ENCODE measurements around the gene GPR55. TPM values are rescaled to one million over a fixed set of nuclear protein-coding genes. Genes with fewer than 3 reads are reported as not detected.

Gene GPR55
- total RNA-seq, 1 donor from 2014 or later, result 0.28 TPM

DNA sequence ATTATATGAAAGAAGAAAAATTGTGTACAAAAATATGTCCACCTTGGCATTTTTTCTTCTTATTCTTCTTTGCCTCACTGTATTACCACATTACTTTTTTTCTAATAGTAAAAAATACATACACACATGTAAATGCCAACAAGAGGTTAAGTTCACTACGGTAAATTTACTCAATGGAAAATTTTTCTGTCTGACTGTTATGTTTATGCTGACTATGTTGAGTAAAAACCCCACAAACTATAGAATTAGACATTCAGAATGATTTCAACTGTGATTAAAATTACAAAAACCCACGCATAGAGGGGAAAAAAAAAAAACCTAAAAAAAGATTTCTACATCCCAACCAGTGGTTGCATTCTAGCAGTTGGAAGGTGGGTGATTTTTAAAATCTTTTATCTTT, 5.4 kb downstream of the GPR55 start:
- Mint-ChIP-seq H3K4me1 (ENCODE audit: unreplicated experiment) (no peaks in the 10 kb centered on the region), H3K27ac (ENCODE audit: unreplicated experiment) (no peak overlapping the region), H3K9me3 (ENCODE audit: unreplicated experiment) (no peaks in the 10 kb centered on the region), H3K4me3 (ENCODE audit: unreplicated experiment) (no peak overlapping the region), H3K27me3 (ENCODE audit: unreplicated experiment) (no peaks in the 10 kb centered on the region), H3K36me3 (ENCODE audit: low read depth, unreplicated experiment) (no peaks in the 10 kb centered on the region)
- TF ChIP-seq, protein P1, sequence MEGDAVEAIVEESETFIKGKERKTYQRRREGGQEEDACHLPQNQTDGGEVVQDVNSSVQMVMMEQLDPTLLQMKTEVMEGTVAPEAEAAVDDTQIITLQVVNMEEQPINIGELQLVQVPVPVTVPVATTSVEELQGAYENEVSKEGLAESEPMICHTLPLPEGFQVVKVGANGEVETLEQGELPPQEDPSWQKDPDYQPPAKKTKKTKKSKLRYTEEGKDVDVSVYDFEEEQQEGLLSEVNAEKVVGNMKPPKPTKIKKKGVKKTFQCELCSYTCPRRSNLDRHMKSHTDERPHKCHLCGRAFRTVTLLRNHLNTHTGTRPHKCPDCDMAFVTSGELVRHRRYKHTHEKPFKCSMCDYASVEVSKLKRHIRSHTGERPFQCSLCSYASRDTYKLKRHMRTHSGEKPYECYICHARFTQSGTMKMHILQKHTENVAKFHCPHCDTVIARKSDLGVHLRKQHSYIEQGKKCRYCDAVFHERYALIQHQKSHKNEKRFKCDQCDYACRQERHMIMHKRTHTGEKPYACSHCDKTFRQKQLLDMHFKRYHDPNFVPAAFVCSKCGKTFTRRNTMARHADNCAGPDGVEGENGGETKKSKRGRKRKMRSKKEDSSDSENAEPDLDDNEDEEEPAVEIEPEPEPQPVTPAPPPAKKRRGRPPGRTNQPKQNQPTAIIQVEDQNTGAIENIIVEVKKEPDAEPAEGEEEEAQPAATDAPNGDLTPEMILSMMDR (IDR thresholded peaks at IDR 0.05; ENCODE audit: unreplicated experiment), result no peak
- no peak for DNase-seq (ENCODE audit: low spot score)

DNA sequence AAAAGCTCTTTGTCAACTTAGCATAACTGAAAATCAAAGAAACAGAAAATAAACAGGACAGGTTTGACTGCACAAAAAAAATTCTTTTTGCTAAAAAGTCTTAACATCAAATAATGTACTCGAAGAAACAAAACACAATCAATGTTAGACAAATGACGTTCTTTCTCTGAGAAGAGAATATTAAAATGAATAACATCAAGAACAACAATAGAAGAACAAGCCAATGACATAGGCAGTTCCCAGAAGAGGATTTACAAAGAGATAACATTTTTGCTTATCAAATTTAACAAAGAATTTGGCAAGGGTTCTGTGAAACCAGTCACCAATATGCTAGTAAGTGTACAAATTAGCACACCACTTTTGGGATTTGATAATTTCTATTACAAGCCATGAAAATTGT, 5.8 kb downstream of the GPR55 start:
- Mint-ChIP-seq H3K27ac (ENCODE audit: unreplicated experiment) (no peak overlapping the region), H3K9me3 (ENCODE audit: unreplicated experiment) (no peaks in the 10 kb centered on the region), H3K4me3 (ENCODE audit: unreplicated experiment) (no peak overlapping the region), H3K4me1 (ENCODE audit: unreplicated experiment) (no peaks in the 10 kb centered on the region), H3K36me3 (ENCODE audit: low read depth, unreplicated experiment) (no peaks in the 10 kb centered on the region), H3K27me3 (ENCODE audit: unreplicated experiment) (no peaks in the 10 kb centered on the region)
- no peak for DNase-seq (ENCODE audit: low spot score)
- TF ChIP-seq, protein P1 (IDR thresholded peaks at IDR 0.05; ENCODE audit: unreplicated experiment), result no peak

DNA sequence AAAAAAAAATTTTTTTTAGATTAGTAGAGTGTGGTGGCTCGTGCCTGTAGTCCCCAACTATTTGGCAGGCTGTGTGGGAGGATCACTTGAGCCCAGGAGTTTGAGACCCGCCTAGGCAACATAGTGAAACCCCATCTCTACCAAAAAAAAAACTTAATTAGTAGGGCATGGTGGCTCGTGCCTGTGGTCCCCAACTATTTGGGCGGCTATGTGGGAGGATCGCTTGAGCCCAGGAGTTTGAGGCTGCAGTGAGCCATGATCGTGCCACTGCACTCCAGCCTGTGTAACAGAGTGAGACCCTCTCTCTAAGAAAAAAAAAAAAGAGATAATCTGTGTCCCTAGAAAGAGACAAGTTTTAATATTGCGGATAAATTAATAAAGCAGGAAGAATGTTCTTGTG, 8.8 kb downstream of the GPR55 start:
- Mint-ChIP-seq H3K27me3 (ENCODE audit: unreplicated experiment) (no peaks in the 10 kb centered on the region), H3K4me3 (ENCODE audit: unreplicated experiment) (no peak overlapping the region), H3K27ac (ENCODE audit: unreplicated experiment) (no peak overlapping the region), H3K9me3 (ENCODE audit: unreplicated experiment) (no peaks in the 10 kb centered on the region), H3K4me1 (ENCODE audit: unreplicated experiment) (no peaks in the 10 kb centered on the region), H3K36me3 (ENCODE audit: low read depth, unreplicated experiment) (no peaks in the 10 kb centered on the region)
- no peak for DNase-seq (ENCODE audit: low spot score)
- TF ChIP-seq, protein P1 (IDR thresholded peaks at IDR 0.05; ENCODE audit: unreplicated experiment), result no peak

GRCh38 chr2:230915319-230915718, 9.7 kb downstream of the GPR55 start:
- DNase-seq (ENCODE audit: low spot score), result no peak
- Mint-ChIP-seq H3K27me3 (ENCODE audit: unreplicated experiment) (no peaks in the 10 kb centered on the region), H3K27ac (ENCODE audit: unreplicated experiment) (no peak overlapping the region), H3K4me1 (ENCODE audit: unreplicated experiment) (no peaks in the 10 kb centered on the region), H3K36me3 (ENCODE audit: low read depth, unreplicated experiment) (no peaks in the 10 kb centered on the region), H3K9me3 (ENCODE audit: unreplicated experiment) (no peaks in the 10 kb centered on the region), H3K4me3 (ENCODE audit: unreplicated experiment) (no peak overlapping the region)
- TF ChIP-seq, protein P1 (IDR thresholded peaks at IDR 0.05; ENCODE audit: unreplicated experiment), result no peak

DNA sequence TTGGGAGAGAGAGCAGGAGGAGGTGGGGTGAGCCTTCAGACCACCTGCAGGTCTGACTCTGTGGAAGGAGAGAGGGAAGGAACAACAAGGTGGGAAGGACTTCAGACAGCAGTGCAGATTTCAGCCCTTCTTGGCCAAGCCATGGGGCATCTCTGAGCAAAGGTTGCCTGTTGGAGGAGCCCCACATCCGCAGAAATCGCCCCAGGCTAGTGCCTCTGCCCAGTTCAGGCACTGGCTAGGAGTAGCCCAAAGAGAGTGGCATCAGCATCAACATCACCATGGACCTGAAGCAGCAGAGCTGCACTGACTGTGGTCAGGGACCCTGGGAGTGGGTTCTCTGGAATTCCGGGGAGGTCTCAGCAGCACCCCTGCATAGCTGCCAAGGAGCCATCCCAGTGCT, 10.2 kb downstream of the GPR55 start:
- Mint-ChIP-seq H3K27me3 (ENCODE audit: unreplicated experiment) (no peaks in the 10 kb centered on the region), H3K9me3 (ENCODE audit: unreplicated experiment) (no peaks in the 10 kb centered on the region), H3K27ac (ENCODE audit: unreplicated experiment) (no peak overlapping the region), H3K36me3 (ENCODE audit: low read depth, unreplicated experiment) (no peaks in the 10 kb centered on the region), H3K4me3 (ENCODE audit: unreplicated experiment) (no peak overlapping the region), H3K4me1 (ENCODE audit: unreplicated experiment) (no peaks in the 10 kb centered on the region)
- no peak for DNase-seq (ENCODE audit: low spot score)
- TF ChIP-seq, protein P1 (IDR thresholded peaks at IDR 0.05; ENCODE audit: unreplicated experiment), result no peak
